ENCODE measurements around the gene CNOT6.

The CNOT6 gene

DNA sequence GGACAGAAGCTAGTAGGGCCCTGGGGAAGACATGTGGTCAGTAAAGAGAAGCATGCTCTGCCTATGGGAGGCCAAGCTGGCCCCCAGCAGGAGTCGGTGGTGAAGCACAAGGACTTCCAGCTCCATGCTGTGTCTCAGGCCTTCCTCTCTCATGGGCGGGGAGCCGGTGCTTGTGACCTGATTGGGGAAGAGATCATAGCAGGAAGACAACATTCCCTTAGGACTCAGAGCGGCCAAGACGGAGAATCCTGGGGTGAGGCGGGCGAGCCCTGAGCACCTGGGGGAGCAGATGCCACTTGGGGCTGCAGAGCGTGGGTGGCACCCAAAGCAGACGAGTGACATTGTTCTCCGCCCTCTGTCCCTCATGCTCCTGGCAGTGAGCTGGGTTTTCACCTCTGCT lies 33.3 kb upstream of the CNOT6 start:
- Histone ChIP-seq H3K9me3 (ENCODE audit: insufficient read depth, low read length) (no peaks in the 10 kb centered on the region), H3K4me2 (ENCODE audit: low read length) (no peak overlapping the region), H4K20me1 (ENCODE audit: insufficient read depth, low read length) (no peaks in the 10 kb centered on the region), H2AFZ (ENCODE audit: low read depth, low read length) (no peak overlapping the region), H3K9ac (ENCODE audit: low read length) (no peak overlapping the region), H3K27me3 (ENCODE audit: low read depth, low read length) (no peaks in the 10 kb centered on the region), H3K36me3 (replicated peaks; ENCODE audit: low read depth, low read length) (no peaks in the 10 kb centered on the region), H3K4me1 (ENCODE audit: low read length) (no peaks in the 10 kb centered on the region), H3K79me2 (ENCODE audit: low read length) (no peaks in the 10 kb centered on the region), H3K27ac (ENCODE audit: low read length) (no peak overlapping the region), H3K4me3 (ENCODE audit: low read length) (no peak overlapping the region)
- no peak for TF ChIP-seq EZH2phosphoT487 (IDR thresholded peaks at IDR 0.05; ENCODE audit: low read depth)
- TF ChIP-seq, protein P1, sequence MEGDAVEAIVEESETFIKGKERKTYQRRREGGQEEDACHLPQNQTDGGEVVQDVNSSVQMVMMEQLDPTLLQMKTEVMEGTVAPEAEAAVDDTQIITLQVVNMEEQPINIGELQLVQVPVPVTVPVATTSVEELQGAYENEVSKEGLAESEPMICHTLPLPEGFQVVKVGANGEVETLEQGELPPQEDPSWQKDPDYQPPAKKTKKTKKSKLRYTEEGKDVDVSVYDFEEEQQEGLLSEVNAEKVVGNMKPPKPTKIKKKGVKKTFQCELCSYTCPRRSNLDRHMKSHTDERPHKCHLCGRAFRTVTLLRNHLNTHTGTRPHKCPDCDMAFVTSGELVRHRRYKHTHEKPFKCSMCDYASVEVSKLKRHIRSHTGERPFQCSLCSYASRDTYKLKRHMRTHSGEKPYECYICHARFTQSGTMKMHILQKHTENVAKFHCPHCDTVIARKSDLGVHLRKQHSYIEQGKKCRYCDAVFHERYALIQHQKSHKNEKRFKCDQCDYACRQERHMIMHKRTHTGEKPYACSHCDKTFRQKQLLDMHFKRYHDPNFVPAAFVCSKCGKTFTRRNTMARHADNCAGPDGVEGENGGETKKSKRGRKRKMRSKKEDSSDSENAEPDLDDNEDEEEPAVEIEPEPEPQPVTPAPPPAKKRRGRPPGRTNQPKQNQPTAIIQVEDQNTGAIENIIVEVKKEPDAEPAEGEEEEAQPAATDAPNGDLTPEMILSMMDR (IDR thresholded peaks at IDR 0.05; ENCODE audit: low read depth, low read length): no peak

DNA sequence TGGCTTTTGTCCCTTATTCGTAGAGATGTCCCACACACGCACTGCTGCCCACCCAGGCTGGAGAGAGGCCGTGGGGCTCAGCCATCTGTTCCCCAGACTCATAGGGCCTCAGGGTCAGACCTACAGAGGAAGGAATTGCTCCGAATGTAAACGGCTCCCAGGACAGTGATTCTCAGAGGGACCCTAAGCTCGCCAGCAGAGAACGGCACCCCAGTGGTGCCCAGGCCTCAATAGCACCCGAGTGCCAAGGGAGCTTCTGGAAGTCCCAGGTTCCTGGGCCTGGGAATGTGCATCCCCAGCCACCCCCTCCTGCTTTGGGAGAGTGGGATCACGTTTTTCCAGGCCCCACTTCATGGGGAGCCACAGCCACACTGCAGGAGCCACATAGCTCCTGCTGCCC lies 32.9 kb upstream of the CNOT6 start:
- Histone ChIP-seq H4K20me1 (ENCODE audit: insufficient read depth, low read length) (no peaks in the 10 kb centered on the region), H3K79me2 (ENCODE audit: low read length) (no peaks in the 10 kb centered on the region), H3K4me3 (ENCODE audit: low read length) (no peak overlapping the region), H3K27me3 (ENCODE audit: low read depth, low read length) (no peaks in the 10 kb centered on the region), H3K9me3 (ENCODE audit: insufficient read depth, low read length) (no peaks in the 10 kb centered on the region), H3K36me3 (replicated peaks; ENCODE audit: low read depth, low read length) (no peaks in the 10 kb centered on the region), H3K4me2 (ENCODE audit: low read length) (no peak overlapping the region), H3K4me1 (ENCODE audit: low read length) (no peaks in the 10 kb centered on the region), H3K9ac (ENCODE audit: low read length) (no peak overlapping the region), H3K27ac (ENCODE audit: low read length) (no peak overlapping the region), H2AFZ (ENCODE audit: low read depth, low read length) (no peak overlapping the region)
- TF ChIP-seq, protein P1 (IDR thresholded peaks at IDR 0.05; ENCODE audit: low read depth, low read length): no peak
- TF ChIP-seq EZH2phosphoT487 (IDR thresholded peaks at IDR 0.05; ENCODE audit: low read depth): no peak

DNA sequence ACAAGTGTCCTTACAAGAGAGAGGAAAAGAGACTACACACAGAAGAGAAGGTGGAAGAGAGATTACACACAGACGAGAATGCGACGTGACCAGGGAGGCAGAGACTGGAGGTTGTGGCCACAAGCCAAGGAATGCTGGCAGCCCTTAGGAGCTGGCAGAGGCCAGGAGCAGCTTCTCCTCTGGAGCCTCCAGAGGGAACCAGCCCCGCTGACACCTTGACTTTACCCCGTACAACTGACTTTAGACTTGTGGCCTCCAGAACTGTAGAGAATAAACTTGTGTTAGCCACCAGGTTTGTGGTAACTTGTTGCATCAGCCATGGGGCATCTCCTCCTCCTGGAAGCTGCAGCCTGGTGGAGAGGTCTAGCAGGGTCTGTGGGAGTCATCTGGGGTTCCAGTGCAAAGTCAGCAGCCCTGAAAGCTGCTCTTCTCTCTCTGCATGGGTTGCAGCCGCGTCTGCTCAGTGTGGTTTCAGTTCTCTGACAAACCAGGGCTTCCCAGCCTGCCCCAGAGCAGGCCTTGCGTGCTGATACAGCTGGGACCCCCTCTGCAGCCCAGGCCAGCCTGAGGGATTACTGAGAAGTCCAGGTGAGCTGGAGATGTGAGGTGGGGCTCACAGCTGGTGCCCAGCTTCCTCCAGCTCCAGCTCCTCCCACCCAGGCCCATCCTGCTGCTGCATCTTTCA lies 30.8 kb upstream of the CNOT6 start:
- no peaks in the 10 kb centered on the region for H3K79me2 ChIP-seq (ENCODE audit: low read length)
- H3K27me3 ChIP-seq (ENCODE audit: low read depth, low read length): no peaks in the 10 kb centered on the region
- no peaks in the 10 kb centered on the region for H3K36me3 ChIP-seq (replicated peaks; ENCODE audit: low read depth, low read length)
- no peak for TF ChIP-seq EZH2phosphoT487 (IDR thresholded peaks at IDR 0.05; ENCODE audit: low read depth)
- TF ChIP-seq, protein P1 (IDR thresholded peaks at IDR 0.05; ENCODE audit: low read depth, low read length): no peak
- H4K20me1 ChIP-seq (ENCODE audit: insufficient read depth, low read length): no peaks in the 10 kb centered on the region
- no peak overlapping the region for H3K9ac ChIP-seq (ENCODE audit: low read length)
- H3K9me3 ChIP-seq (ENCODE audit: insufficient read depth, low read length): no peaks in the 10 kb centered on the region
- no peak overlapping the region for H3K27ac ChIP-seq (ENCODE audit: low read length)
- H2AFZ ChIP-seq (ENCODE audit: low read depth, low read length): no peak overlapping the region; the same call in 1 of the 2 replicates
- no peak overlapping the region for H3K4me2 ChIP-seq (ENCODE audit: low read length)
- no peaks in the 10 kb centered on the region for H3K4me1 ChIP-seq (ENCODE audit: low read length)
- no peak overlapping the region for H3K4me3 ChIP-seq (ENCODE audit: low read length)

DNA sequence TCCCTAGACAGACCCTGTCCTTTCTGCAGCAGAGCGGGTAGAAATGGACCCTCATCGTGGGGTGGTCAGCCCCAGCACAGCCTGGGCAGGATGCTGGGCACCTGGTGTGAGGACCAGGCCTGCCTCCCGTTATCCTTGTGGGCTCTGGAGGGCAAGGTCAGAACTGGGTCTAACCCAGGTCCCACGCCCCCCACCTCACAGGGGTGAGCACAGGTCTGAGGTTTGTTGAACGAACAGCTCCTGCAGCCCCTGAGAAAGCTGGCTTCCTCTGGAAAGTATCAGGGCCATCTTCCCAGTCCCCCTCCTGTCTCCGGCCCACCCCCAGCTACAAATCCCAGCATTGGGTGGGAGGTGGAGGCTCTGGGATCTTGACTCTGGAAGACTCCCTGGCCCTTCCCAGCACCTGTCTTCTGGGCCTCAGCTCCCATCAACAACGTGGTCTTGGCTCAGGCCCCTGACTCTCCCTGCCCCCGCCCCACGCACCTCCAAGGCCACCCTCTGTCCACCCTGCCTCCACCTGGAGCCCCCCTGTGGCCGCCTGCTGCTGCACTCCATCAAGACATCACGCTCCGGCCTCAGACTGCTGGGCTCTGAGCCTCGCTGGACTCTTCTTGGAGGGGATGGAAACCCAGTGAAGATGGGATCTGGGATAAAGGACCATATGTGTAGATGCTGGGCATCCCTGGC lies 30.1 kb upstream of the CNOT6 start:
- H3K4me1 ChIP-seq (ENCODE audit: low read length): peaks cover 5% of the 10 kb centered on the region; the same call in 1 of the 2 replicates
- no peaks in the 10 kb centered on the region for H3K9me3 ChIP-seq (ENCODE audit: insufficient read depth, low read length)
- H3K27ac ChIP-seq (ENCODE audit: low read length): no peak overlapping the region
- H3K27me3 ChIP-seq (ENCODE audit: low read depth, low read length): no peaks in the 10 kb centered on the region
- no peak for TF ChIP-seq EZH2phosphoT487 (IDR thresholded peaks at IDR 0.05; ENCODE audit: low read depth)
- TF ChIP-seq, protein P1 (IDR thresholded peaks at IDR 0.05; ENCODE audit: low read depth, low read length): no peak
- H2AFZ ChIP-seq (ENCODE audit: low read depth, low read length): no peak overlapping the region
- H4K20me1 ChIP-seq (ENCODE audit: insufficient read depth, low read length): no peaks in the 10 kb centered on the region
- no peak overlapping the region for H3K9ac ChIP-seq (ENCODE audit: low read length)
- no peaks in the 10 kb centered on the region for H3K36me3 ChIP-seq (replicated peaks; ENCODE audit: low read depth, low read length)
- no peak overlapping the region for H3K4me2 ChIP-seq (ENCODE audit: low read length)
- no peak overlapping the region for H3K4me3 ChIP-seq (ENCODE audit: low read length)
- no peaks in the 10 kb centered on the region for H3K79me2 ChIP-seq (ENCODE audit: low read length)
